CD14-positive monocyte (primary cell): ENCODE results near the gene LARP1. TPM values are rescaled to one million over a fixed set of nuclear protein-coding genes. Genes with fewer than 3 reads are reported as not detected.
"Not testable (repeated sequence)": the region's sequence is repeated elsewhere in the genome, so short reads cannot be mapped to it uniquely, and the experiment has no call there.

Experiments used
- DNase-seq, 3 donors: peaks; one replicate each; pipeline ENCODE4 v3.0.0-alpha.2; 2011 to 2022
- H2AFZ ChIP-seq: 2 replicates; pipeline ENCODE4 v1.6.0; 2012; ENCODE audit warnings: mild to moderate bottlenecking, low read depth, low read length, inconsistent platforms; ENCODE audit not compliant: insufficient read depth, poor library complexity, severe bottlenecking
- H3K27ac ChIP-seq, 2 donors: 1 replicate in 1 of 2; 2 replicates in 1 of 2; pipeline ENCODE4 v1.5.1; 2012 to 2013; ENCODE audit warnings: low read length in 2 of 2, control low read depth in 1 of 2, inconsistent platforms in 1 of 2, low read depth in 1 of 2, mild to moderate bottlenecking in 1 of 2
- H3K27me3 ChIP-seq, 2 donors: one replicate each; pipeline versions ENCODE4 v1.6.0 to v1.6.1; 2011 to 2013; ENCODE audit warnings: low read length in 2 of 2; ENCODE audit not compliant: control insufficient read depth in 2 of 2, insufficient read depth in 2 of 2
- H3K36me3 ChIP-seq, 2 donors: replicated peaks in 1 of 2; 1 replicate in 1 of 2; 2 replicates in 1 of 2; pipeline versions ENCODE4 v1.5.1 to v1.6.1; 2012 to 2013; ENCODE audit warnings: low read length in 2 of 2, control low read depth in 1 of 2, inconsistent platforms in 1 of 2, mild to moderate bottlenecking in 1 of 2; ENCODE audit not compliant: insufficient read depth in 2 of 2, control insufficient read depth in 1 of 2
- H3K4me1 ChIP-seq, 2 donors: 1 replicate in 1 of 2; 2 replicates in 1 of 2; pipeline versions ENCODE4 v1.5.1 to v1.6.1; 2012 to 2013; ENCODE audit warnings: low read length in 2 of 2, control low read depth in 1 of 2, inconsistent platforms in 1 of 2, mild to moderate bottlenecking in 1 of 2, moderate library complexity in 1 of 2; ENCODE audit not compliant: insufficient read depth in 2 of 2, control insufficient read depth in 1 of 2
- H3K4me2 ChIP-seq: replicated peaks from 2 replicates; pipeline ENCODE3; 2012; ENCODE audit warnings: low read length, moderate library complexity, mild to moderate bottlenecking; ENCODE audit not compliant: poor library complexity, severe bottlenecking; ENCODE audit errors: extremely low read depth
- H3K4me3 ChIP-seq, 3 experiments: fragments of 200-600 bp in 1 of 3; sonication (generic) in 1 of 3; replicated peaks in 1 of 3; 1 replicate in 2 of 3; 2 replicates in 1 of 3; pipeline ENCODE4 v1.5.1; 2011 to 2013; ENCODE audit warnings: low read length in 3 of 3, mild to moderate bottlenecking in 3 of 3, control low read depth in 2 of 3, low read depth in 2 of 3, inconsistent platforms in 1 of 3, moderate library complexity in 1 of 3
- H3K79me2 ChIP-seq: 2 replicates; pipeline ENCODE4 v1.6.0; 2012; ENCODE audit warnings: mild to moderate bottlenecking, control low read depth, inconsistent platforms, low read length, moderate library complexity; ENCODE audit not compliant: insufficient read depth
- H3K9ac ChIP-seq: 2 replicates; pipeline ENCODE4 v1.6.0; 2017; ENCODE audit warnings: low read length, mild to moderate bottlenecking; ENCODE audit not compliant: insufficient read depth, poor library complexity, severe bottlenecking
- H3K9me3 ChIP-seq, 2 donors: replicated peaks in 1 of 2; 1 replicate in 1 of 2; 2 replicates in 1 of 2; pipeline versions ENCODE4 v1.5.1 to v1.6.1; 2012 to 2013; ENCODE audit warnings: low read length in 2 of 2, control low read depth in 1 of 2; ENCODE audit not compliant: control insufficient read depth in 1 of 2, insufficient read depth in 1 of 2
- H4K20me1 ChIP-seq: 2 replicates; pipeline ENCODE4 v1.6.0; 2012; ENCODE audit warnings: mild to moderate bottlenecking, low read length, control low read depth, moderate library complexity; ENCODE audit not compliant: insufficient read depth
- H3K27ac Mint-ChIP-seq, 7 donors: one replicate each; pipeline ENCODE4 v1.8.0; 2020; ENCODE audit warnings: mild to moderate bottlenecking in 7 of 7, mixed read lengths in 7 of 7, moderate library complexity in 6 of 7, inconsistent platforms in 2 of 7
- H3K27me3 Mint-ChIP-seq, 3 donors: one replicate each; pipeline ENCODE4 v1.8.0; 2021 to 2022; ENCODE audit warnings: low read depth in 3 of 3, mild to moderate bottlenecking in 3 of 3, mixed read lengths in 3 of 3, moderate library complexity in 3 of 3, inconsistent platforms in 1 of 3
- H3K36me3 Mint-ChIP-seq, 2 donors: one replicate each; pipeline ENCODE4 v1.8.0; 2020; ENCODE audit warnings: mixed read lengths in 2 of 2, inconsistent platforms in 1 of 2, mild to moderate bottlenecking in 1 of 2
- H3K4me1 Mint-ChIP-seq: one replicate; pipeline ENCODE4 v1.8.0; 2020; ENCODE audit warnings: mild to moderate bottlenecking, mixed read lengths
- H3K4me3 Mint-ChIP-seq, 2 donors: one replicate each; pipeline ENCODE4 v1.8.0; 2020; ENCODE audit warnings: mild to moderate bottlenecking in 2 of 2, mixed read lengths in 2 of 2, moderate library complexity in 1 of 2
- H3K9me3 Mint-ChIP-seq, 7 donors: one replicate each; pipeline ENCODE4 v1.8.0; 2020 to 2022; ENCODE audit warnings: mixed read lengths in 7 of 7, mild to moderate bottlenecking in 6 of 7, moderate library complexity in 6 of 7, inconsistent platforms in 2 of 7
- CTCF ChIP-seq: fragments of 200-600 bp; IDR thresholded peaks from one replicate; pipeline ENCODE4 v1.8.0; 2022; ENCODE audit warnings: antibody characterized with exemption, mild to moderate bottlenecking
- WGBS: methylation state at CpG from one replicate; pipeline ENCODE4 v1.1.5; 2013; ENCODE audit warnings: missing lambda C conversion rate; ENCODE audit not compliant: insufficient coverage; 5-methylcytosine and 5-hydroxymethylcytosine counted together
- intact Hi-C, 2 donors: fragments of 100-400 bp; cut with micrococcal nuclease; formaldehyde crosslinking; loops; one replicate each; pipeline versions ENCODE4 v1.15.0 to v1.15.1; 2023
- polyA plus RNA-seq, 3 donors: library from polyadenylated mRNA; depleted of rRNA in 1 of 3; unstranded in 2 of 3; stranded (reverse) in 1 of 3; fragments of 300-500 nt in 2 of 3; fragments of >200 nt in 1 of 3; fragmentation: Illumina TruSeq in 2 of 3; gene quantifications; 1 replicate in 2 of 3; 2 replicates in 1 of 3; pipeline ENCODE4 v1.2.3, GENCODE V29; 2012 to 2021

Gene LARP1
- polyA plus RNA-seq, 3 donors: 4.7 to 55.0 (median 5.8) TPM

DNA sequence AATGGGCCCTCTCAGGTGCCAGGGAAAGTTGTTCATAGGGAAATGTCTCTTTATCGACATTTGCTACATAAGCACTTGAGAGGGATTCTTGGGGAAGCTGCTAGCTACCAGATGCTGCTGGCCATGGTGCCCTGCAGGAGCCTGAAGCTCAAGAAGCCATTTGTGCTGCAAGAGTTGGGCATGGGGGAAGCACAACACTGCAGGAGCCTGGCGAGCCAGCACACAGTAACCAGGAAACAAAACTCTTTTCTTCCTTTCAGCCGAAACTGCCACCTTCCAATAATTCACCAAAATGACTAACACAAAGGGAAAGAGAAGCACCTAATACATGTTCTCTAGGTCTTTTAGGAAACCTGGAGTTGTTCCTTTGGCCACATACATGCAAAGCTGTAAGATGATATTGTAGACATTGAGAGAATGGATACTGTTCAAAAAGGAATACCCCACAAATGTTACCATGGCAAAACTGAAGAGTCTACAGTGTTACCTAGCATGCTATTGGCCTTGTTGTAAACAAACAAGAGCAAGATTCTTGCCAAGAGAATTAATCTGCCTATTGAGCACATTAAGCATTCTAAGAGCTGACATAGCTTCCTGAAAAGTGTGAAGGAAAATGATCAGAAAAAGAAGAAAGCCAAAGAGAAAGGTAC is 26.1 kb upstream of the LARP1 start:
- Histone ChIP-seq H4K20me1 (no peaks in the 10 kb centered on the region), H3K9ac (no peak overlapping the region), H3K4me2 (no peak overlapping the region), H3K27me3 (no peaks in the 10 kb centered on the region), H2AFZ (no peak overlapping the region), H3K9me3 (no peaks in the 10 kb centered on the region), H3K27ac (no peak overlapping the region), H3K36me3 (no peaks in the 10 kb centered on the region), H3K79me2 (no peaks in the 10 kb centered on the region), H3K4me1 (no peaks in the 10 kb centered on the region), H3K4me3 (no peak overlapping the region)
- no peak for TF ChIP-seq CTCF
- H3K27ac Mint-ChIP-seq: no peak overlapping the region
- H3K4me1 Mint-ChIP-seq: peaks cover 19% of the 10 kb centered on the region
- DNase-seq: no peak
- no peak overlapping the region for H3K4me3 Mint-ChIP-seq
- 91% methylated on average over 1 of the region's 3 CpGs for WGBS
- peaks cover 0 to 2% of the 10 kb centered on the region in 2 donors for H3K36me3 Mint-ChIP-seq
- H3K9me3 Mint-ChIP-seq: peaks cover 0 to 3% (median 0%) of the 10 kb centered on the region in 7 donors
- intact Hi-C loops: no loop called here
- H3K27me3 Mint-ChIP-seq: peaks cover 4 to 6% (median 5%) of the 10 kb centered on the region in 3 donors

DNA sequence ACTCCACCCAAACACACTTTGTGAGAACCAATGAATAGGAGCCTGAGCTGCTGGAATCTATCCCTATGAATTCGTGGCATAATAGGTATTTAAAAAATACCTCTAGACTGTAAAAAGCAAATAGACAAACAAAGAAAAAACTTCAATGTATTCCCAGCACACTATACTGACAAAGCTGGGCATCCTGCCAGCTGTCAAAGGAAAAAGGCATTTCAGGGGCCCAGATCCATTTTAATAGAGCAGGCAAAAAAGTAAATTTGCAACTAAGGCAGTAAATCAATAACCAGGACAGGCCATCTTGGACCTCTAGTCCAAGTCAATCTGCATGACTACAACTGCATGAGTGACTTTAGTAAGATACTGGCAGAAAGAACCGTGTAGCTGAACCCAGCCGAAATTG is 25.6 kb upstream of the LARP1 start:
- 100% methylated on average over 1 of the region's 3 CpGs for WGBS
- no peaks in the 10 kb centered on the region for H4K20me1 ChIP-seq
- Mint-ChIP-seq H3K9me3 (peaks cover 0 to 3% (median 0%) of the 10 kb centered on the region in 7 donors), H3K27me3 (peaks cover 4 to 6% (median 5%) of the 10 kb centered on the region in 3 donors), H3K4me1 (peaks cover 20% of the 10 kb centered on the region), H3K4me3 (no peak overlapping the region), H3K27ac (no peak overlapping the region), H3K36me3 (peaks cover 0 to under 1% of the 10 kb centered on the region in 2 donors)
- DNase-seq: no peak
- no peak overlapping the region for H3K4me3 ChIP-seq
- H3K27ac ChIP-seq: no peak overlapping the region
- peaks cover 0 to 4% of the 10 kb centered on the region in 2 donors for H3K4me1 ChIP-seq
- H3K27me3 ChIP-seq: no peaks in the 10 kb centered on the region
- H3K4me2 ChIP-seq: no peak overlapping the region
- no peak overlapping the region for H3K9ac ChIP-seq
- no peak overlapping the region for H2AFZ ChIP-seq
- H3K36me3 ChIP-seq: no peaks in the 10 kb centered on the region
- no peak for TF ChIP-seq CTCF
- no peaks in the 10 kb centered on the region for H3K9me3 ChIP-seq
- intact Hi-C loops: no loop called here
- no peaks in the 10 kb centered on the region for H3K79me2 ChIP-seq

DNA sequence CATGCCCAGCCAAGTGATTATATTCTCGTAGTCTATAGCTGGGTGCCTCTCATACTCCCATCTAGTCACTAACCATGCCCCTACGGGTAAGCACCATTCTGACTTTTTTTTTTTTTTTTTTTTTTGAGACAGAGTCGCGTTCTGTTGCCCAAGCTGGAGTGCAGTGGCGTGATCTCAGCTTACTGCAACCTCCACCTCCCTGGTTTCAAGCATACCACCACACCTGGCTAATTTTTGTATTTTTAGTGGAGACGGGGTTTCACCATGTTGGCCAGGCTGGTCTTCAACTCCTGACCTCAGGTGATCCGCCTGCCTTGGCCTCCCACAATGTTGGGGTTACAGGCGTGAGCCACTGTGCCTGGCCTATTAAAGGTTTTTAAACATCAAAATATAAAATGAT is 24.4 kb upstream of the LARP1 start:
- H2AFZ ChIP-seq, H3K27ac Mint-ChIP-seq, H3K4me2 ChIP-seq, H3K9me3 Mint-ChIP-seq, intact Hi-C loops, H3K27me3 Mint-ChIP-seq, H3K27me3 ChIP-seq, H4K20me1 ChIP-seq, H3K4me3 Mint-ChIP-seq, H3K27ac ChIP-seq, DNase-seq, H3K9ac ChIP-seq, H3K4me1 ChIP-seq, H3K9me3 ChIP-seq, H3K36me3 Mint-ChIP-seq, H3K79me2 ChIP-seq, H3K36me3 ChIP-seq, H3K4me3 ChIP-seq: not testable (repeated sequence)
- peaks cover 26% of the 10 kb centered on the region for H3K4me1 Mint-ChIP-seq
- WGBS: 78% methylated on average over 3 of the region's 8 CpGs
